ENCODE measurements around the gene TOM1.

DNA sequence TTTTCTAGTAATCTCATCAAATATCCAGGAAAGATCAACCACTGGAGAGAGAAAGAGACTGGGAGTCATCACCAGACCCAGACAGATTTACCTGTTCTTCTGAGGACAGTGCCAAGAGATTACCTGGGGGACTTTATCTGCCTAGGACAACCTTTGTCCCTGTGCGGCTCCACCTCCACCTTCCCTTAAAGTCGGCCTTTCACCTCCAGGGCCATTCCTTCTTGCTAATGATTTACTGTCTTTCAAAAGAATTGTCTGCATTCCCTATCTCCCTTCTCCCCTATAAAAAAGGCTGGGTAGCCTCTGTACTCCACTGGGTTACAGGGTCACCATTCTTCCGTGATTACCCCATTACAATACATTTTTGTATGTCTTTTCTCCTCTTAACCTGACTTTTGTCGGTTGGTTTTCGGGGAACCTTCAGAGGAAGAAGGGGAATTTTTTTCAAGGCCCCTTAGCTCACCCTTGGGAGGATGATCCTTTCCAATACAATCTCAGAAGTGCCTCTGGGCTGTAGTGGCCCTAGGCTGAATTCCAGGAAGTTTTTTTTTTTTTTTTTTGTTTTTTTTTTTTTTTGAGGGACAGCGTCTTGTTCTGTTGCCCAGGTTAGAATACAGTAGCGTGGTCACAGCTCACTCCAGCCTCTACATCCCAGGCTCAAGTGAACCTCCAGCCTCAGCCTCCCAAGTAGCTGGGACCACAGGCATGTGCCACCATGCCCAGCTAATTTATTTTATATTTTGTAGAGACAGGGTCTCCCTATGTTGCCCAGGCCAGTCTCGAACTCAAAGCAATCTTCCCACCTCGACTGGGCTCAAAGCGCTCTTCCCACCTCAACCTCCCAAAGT is 79.7 kb downstream of the TOM1 start:
- TF ChIP-seq, protein P1, sequence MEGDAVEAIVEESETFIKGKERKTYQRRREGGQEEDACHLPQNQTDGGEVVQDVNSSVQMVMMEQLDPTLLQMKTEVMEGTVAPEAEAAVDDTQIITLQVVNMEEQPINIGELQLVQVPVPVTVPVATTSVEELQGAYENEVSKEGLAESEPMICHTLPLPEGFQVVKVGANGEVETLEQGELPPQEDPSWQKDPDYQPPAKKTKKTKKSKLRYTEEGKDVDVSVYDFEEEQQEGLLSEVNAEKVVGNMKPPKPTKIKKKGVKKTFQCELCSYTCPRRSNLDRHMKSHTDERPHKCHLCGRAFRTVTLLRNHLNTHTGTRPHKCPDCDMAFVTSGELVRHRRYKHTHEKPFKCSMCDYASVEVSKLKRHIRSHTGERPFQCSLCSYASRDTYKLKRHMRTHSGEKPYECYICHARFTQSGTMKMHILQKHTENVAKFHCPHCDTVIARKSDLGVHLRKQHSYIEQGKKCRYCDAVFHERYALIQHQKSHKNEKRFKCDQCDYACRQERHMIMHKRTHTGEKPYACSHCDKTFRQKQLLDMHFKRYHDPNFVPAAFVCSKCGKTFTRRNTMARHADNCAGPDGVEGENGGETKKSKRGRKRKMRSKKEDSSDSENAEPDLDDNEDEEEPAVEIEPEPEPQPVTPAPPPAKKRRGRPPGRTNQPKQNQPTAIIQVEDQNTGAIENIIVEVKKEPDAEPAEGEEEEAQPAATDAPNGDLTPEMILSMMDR (IDR thresholded peaks at IDR 0.05) = no peak
- TF ChIP-seq POLR2A (IDR thresholded peaks at IDR 0.05) = no peak

All from testis (tissue), 2 donors.